HTERT RPE-1 (cell line): Measurements from ENCODE around the gene CCDC197.

Experiments
- in situ Hi-C: fragments of 300-500 bp; cut with MboI; formaldehyde crosslinking; loops from 4 replicates; pipeline ENCODE4 v1.14.3; 2020; ENCODE audit warnings: low sequenced_read_pairs

Gene CCDC197

DNA sequence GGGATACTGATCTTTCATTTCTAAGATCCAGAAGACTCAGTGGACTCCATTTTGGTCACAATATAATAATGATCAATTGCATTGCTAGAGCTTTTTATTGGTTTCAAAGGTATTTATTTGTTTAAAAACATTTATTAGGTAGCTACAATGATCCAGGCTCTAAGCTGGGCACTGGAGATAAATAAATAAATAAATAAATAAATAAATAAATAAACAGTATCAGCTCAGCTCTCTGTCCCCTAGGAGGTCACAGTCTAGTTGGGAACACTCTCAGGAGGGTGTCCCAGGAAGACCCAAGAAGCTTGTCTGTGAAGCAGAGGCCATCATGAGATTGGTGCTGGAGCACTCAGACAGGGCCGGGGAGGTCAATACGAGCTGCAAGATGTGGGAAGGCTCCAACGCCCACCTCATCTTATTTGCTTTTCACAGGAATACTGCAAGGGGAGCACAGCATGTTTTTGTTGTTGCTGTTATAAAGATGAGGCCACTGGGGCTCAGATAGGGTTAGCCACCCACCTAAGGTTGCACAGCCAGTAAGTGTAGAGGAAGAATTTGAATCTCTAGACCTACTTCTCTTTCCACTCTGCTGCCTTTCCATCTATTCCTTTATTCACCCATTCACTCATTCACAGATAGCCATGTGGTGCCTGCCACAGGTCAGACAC is 36.2 kb upstream of the CCDC197 start:
- in situ Hi-C loops = no loop called here

DNA sequence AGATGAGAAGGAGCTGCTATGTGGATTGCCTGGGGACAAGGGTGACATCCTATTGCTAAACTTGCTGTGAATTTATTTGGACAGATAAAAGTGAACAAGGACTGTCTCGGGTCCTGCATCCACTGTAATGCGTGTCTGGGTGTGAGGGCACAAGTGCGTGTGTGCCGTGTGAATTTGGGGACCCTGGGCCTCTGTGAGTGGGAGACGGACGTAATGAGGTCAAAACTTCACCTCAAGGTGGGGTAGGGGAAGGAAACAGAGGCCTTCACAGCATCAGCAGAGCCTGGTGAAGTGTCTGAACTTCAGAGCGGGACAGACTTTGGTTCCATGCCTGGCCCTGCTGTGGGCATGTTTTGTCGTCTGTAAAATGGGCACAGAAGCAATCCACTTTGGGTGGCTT is 35.5 kb upstream of the CCDC197 start:
- in situ Hi-C loops = no loop called here

DNA sequence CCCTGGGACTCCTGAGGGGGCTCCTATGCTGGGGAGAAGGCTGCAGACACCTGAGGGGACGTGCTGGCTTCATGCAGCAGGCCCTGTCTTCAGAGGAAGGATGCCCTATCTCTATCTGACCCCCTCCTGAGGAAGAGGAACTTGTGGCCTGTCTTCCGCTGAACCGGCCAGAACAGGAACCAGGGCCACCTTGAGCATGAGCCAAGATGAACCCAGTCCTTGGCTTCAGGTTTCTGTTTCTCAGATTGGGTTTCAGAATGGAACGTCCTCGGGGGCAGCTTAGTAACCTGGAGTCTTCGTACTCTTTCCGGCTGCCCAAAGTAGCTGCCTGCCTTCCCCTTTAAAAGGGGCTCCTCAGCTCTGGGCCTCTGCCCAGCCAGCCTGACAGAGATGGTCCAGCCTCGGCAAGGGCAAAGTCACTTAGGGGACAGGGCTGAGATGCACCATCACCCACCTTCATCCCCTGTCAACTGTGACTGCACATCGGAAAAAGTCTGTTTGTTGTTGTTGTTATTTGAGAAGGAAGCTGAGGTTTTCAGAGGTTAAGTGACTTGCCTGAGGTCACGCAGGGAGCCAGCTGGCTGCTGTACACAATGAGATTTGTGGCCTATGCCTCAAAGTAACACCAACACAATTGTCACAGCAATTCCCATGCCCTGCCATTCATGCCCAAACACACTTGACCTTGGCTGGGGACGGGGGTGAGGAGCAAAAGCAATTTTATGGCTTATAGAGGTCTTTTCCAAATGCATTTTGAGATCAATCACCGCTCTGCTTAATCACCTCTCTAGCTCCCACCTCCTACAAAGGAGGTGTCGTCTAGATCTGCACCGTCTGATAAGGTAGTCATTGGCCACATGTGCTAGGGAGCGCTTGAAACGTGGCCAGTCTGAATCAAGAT is 34.1 kb upstream of the CCDC197 start:
- in situ Hi-C loops = no loop called here

DNA sequence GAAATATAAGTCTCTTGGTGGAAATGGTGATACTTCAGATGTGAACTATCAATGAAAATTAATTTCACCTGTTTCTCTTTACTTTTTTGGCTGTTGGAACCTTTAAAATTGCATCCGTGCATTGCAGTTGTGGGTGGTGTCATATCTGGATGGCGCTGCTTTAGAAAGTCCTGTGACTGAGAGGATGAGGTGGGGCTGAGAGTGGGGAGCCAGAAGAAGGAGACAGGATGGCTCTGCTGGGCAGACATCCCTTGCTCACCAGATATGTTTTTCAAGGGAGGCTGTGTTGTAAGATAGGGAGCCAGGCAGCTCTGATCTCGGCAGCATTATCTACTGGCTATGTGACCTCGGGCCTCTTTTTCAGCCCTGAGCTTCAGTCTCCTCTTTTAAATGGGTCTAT is 33.4 kb upstream of the CCDC197 start:
- in situ Hi-C loops = no loop called here

DNA sequence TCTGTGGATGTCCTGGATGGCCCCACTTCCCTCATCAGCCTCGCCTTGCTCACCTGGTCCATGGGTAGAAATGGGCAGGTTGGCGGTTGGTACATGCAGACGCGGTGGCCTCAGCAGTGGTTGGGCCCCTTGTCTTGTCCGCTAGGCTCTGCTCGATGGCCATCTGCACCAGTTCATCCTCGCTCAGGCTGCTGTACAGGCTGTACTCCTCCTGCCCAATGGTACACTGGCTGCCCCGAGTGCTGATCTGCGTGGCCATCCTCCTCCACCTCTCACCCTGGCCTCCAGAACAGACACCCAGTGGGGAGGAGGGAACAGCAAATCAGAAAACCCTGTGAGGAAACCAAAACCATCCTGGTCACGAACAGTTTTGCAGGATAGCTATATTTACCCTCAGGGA is 32.8 kb upstream of the CCDC197 start:
- in situ Hi-C loops = no loop called here

DNA sequence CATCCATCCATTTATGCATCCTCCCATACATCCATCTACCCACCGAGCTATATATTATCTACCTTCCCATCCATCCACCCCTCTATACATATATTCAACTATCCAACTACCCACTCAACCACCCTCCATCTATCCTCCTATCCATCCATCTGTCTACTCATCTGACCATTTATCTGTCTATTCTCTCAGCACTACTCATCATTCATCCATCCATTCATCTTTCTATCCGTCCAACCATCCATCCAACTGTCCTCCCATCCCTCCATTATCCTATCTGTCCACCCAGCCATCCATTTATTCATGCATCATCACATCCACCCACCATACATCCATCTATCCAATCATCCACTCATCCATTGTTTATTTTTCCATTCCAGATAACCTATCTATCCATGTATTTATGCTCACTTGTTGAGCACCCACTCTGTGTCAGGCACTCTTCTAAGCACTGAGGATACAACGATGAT is 32.2 kb upstream of the CCDC197 start:
- in situ Hi-C loops = no loop called here

DNA sequence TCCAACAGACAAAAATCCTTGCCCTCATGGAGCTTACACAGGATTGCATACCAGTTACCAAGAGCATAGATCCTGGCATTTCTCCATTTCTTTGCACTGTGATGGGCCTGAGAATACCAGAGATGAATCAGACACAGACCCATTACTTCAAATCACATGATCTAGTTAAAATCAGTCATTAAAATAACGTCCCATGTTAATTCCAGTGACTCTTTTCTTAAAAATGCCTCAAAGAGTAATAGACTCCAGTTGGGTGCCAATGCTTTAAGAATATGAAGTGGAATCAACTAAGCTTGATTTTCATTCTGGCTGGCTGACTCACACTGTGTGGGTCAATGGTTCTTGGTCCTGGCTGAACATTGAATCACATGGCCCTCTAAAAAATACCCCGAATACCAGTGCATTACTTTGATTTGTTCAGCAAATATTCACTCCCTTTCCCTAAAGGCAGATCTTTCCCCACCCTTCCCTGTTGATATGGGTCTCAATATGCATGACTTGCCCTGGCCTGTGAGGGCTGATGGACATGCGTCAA is 31.7 kb upstream of the CCDC197 start:
- in situ Hi-C loops = no loop called here

DNA sequence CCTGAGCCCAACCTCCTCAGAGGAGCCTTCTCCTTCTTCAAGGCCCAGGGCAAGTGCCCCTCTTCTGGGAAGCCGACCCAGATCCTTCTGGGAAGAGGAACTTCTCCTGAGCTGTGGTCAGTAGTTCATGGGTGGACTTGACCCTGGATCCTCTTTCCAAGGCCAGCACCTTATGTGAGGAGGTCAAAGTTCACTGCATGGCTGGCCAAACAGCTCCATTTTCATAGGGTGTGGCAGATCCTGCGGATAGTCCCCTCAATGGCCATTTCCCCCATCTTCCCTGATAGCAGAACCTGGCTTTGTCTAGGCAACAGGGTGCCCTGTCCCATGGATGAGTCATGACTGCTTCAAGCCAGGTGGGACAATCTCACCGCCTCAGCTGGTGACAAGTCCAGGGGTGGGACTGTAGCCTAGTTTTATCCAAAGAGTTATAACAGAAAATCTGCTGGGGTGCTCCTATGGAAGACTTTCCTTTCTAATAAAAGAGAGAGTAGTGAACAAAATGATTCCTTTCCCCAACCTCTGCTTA is 31.1 kb upstream of the CCDC197 start:
- in situ Hi-C loops = no loop called here

DNA sequence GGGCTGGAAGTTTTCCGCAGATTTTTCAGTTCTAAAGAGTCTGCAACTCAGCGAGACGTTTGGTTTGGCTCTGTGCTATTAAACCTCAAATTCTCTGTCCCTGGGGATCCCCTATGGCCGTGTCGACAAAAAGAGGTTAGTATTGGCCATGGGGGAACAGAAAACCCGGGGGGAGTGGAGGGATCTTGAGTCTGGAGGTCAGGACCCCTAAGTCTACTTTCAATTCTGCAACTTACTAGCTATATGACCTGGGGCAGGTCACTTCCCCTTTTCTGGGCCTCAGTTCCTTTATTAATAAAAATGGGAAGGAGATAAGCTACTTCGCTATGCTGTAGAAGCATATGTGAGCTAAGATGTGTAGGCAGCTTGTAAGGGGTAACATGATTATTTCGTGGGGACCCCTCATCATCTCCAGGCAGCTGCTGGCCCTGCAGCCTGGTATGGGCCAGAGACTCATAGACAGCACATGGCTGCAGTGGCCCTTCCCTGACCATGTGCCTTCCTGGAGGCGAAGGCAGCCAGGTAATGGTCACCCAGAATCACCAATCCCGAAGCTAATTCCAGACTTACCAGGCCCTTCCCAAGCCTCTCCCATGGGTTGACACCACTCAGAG is 29.4 kb upstream of the CCDC197 start:
- in situ Hi-C loops = no loop called here

DNA sequence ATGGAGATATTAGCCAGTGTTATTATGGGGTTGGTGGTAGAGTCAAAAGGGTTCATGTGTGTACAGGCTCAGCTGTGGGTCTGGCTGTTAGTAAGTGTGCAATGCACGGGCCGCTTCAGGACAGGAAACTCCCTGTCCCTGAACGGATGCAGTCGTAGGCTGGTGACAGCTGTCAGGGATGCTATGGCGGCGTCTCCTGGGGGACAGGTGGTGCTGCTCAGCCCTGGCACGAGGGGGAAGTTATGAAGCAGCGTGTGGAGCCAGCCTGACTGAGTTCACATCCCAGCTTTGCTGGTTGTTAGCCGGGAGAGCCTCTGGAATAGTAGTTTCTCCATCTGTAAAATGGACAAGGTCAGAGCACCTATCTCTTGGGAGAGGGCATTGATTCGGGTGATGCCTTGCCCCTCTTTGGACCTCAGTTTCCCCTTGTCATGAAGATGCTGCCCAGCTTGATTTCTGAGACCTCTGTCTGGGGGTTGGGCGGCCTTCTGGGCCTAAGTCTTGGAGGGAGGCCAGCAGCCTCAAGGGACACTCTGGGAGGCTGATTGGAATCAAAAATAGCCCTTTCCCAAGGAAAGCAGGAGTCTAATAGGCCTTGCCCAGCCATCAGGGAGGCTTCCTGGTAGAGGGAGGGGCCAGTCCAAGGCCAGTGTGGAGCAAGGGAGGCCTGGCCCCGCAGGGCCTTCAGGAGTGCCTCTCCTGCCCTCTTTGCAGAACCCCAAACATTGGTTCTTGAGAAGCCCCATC is 27.8 kb upstream of the CCDC197 start:
- in situ Hi-C loops = no loop called here

DNA sequence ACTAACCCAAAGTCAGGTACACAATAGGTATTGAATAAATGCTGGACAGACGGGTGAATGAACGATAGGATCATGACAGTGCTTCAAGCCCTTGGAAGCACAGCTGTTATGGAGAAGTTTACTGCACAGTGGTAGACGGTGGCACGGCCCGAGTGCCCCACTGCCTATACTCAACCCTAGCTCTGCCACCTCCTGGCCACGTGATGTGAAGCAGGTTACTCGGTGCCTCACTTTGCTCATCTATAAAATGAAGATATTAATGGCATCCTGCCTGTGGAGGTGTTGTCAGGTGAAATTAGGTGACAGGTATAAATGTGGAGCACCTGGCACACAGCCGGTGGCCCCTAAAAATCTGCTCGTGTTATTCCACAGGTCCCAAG is 26.5 kb upstream of the CCDC197 start:
- in situ Hi-C loops = no loop called here

DNA sequence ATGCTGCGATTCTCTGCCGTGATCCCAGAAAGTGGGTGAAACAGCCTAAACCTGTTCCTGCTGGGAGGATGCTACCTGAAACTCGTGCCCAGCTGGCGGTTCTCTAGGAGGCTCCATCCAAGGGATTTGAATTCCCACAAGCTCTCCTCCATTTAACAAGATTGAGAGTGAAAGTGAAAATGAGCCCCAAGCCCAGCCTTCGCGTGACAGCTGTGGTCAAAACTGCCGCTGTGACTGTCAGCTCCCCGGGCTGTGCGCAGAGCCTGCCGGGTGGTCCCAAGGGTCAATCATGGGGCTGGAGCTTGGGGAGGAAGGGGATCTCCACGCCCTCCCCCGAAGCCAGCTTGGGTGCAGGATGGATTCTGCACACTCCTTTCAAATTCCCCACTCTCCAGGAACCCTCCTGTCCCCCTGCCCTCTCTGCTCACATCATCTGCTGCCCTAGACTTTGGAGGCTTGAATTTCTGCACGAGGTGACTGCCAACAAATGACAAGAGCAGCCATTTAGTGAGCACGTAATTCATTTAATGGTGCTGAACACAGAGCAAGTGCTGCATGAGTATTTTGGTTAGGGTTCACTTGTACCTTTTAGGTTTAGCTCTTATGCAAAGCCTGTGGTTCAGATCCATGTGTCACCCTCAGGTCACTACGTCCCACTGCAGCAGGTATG is 26.0 kb upstream of the CCDC197 start:
- in situ Hi-C loops = no loop called here

DNA sequence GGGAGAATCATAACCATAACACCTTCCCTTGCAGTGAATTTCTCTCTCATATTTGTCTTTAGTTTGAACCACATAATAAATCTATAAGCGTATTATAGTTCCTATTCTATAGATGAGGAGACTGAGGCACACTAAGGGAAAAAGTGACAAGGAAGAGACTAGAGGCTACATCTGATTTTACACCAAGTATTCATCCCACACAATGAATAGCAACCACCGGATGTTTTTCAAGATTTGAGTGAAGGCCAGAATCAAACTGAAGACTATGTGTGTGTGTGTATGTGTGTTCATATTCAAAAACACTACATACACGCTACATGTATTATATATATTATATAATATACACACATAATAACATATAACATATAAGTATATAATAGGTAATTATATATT is 25.5 kb upstream of the CCDC197 start:
- in situ Hi-C loops = no loop called here

DNA sequence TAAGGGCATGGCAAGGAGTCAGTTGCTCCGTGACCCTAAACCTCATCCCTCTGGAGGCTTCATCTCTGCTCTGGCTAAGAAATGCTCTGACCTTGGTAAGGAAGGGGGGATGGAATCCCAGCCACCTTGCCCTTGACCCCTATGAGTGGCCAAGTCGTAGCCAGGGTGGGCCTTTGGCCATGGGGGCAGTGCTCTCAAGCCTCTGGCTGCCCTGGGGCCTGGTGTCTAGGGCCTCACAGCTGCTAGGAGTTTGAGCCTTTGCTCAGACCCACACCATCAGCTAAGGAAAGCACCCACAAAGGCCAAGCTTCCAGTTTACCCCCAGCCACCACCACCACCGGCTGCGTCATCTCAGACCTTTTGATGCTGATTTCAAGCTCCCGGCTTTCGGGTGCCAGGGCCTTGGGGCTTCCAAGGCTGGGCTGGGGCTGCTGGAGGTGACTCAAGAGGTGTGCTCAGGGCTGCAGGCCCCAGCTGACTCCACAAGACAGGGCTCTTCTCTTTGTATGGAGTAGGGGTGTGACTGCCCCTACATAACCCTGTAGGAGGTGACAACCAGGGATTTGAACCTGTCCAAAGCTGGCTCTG is 24.4 kb upstream of the CCDC197 start:
- in situ Hi-C loops = no loop called here

DNA sequence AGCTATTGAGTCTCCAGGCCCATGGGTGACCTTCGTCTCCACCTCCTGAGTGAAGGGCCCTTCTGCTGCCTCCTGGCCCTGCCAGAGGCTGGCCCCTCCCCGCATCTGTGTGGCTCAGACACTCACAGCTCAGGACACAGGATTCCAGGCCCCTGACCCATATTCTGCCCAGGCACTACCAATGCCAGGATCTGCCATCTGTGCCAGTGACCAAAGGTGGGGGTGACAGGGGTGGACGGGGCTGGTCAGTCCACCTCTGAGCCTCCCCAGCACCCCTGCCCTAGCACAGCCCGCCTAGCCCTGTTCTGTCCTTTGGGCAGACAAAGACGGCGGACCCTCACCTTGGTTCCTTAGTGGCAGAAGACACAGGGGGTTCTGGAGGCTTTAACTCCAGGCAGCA is 23.5 kb upstream of the CCDC197 start:
- in situ Hi-C loops = no loop called here

DNA sequence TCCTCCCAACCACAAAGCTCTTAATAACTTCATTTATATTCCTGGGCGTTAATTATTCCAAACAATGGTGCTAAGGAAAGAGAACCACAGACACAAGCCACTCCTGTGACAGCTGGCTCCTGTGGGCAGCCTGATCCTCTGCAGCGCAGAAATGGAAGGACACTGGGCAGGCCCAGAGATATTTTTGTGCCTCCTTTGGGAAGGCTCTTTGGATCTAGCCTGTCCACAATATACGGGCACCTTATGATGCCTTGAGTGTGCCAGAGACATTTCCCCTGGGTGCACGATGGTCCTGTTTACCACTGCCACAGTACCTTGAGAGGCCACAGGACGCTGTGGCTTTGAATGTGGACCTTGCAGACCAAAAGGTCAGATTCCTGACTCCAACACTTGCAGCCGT is 22.8 kb upstream of the CCDC197 start:
- in situ Hi-C loops = no loop called here

DNA sequence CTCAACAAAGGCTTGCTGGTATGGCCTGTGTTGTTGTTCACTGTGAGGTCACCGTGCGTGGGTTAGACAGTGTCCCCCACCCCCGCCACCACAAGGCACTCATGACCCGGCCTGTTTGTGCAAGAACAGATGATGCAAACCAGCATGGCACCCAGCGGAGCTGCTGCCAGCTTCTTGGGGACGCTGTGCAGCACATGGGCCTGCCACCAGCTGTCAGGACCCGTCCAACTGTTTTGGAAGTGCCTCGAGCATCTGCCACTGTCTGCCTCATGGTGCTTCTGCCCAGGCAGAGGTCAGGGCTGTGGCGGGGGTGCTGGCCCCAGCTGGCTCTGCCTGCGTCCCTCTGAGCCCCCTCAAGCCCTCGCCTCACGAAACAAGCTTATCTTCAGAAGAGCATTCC is 22.3 kb upstream of the CCDC197 start:
- in situ Hi-C loops = no loop called here

DNA sequence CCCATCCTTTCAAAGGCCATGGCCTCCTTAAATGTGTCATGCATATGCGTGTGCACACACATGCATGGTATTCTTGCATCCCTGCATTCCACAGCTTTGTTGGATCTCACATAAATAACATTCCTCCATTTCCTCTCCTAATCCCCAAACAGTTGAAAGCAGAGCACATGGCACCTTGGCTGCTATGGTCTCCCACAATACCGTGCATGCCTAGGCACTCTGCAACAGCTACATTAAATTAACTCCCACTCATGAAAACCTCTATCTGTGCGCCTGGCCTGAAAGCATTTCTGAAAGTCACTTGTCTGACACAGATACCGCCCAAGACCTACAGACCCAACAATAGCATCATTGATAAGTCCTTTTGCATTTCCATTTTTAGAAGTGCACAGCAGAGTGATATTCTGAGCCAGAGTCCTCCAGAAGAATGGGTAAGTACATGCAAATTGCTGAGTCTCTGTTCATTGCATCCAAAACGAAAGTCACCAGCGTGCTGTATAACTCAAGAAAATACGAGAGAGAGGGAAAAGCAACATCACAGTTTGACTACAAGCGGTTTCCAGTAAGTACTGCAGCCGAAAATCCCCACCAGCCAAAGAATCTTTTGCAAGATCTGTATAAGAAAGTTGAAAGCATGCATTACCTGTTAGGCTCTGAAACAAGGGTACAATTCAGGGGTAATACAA is 21.2 kb upstream of the CCDC197 start:
- in situ Hi-C loops = no loop called here

DNA sequence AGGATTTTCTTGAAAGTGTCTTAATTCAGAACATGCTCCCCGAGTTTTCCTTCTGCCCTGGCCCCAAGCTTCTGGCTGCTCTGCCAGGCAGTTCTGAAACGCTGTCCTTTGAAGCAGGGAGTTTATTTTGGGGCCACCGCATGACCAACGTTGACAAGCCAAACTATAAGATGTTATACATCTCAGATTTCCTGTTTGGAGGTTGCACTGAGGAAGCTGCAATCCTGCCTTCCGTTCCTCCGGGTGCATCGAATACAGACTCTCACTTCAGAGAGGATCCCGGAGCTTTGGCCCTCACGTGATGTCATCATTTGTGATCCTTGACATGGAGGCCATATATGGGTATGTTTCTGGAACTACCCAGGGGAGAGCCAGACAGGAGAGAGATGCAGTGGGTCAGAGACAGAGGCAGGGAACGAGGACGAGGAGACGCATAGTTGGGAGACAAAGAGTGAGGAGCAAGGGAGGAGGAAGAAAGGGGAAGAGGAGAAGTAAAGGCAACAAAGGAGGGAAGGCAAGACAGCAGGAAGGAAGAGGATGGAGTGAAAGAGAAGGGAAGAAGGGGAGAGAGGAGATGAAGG is 20.5 kb upstream of the CCDC197 start, which contains the start of gene ASB2:
Gene ASB2 (minus strand): TSS at position 94 of the 581 bp plus-strand sequence. CDS start 12,031 bp downstream, outside the sequence.
- in situ Hi-C loops = no loop called here
